Measurements from ENCODE around the gene SEC61G. TPM values are rescaled to one million over a fixed set of nuclear protein-coding genes. Genes with fewer than 3 reads are reported as not detected.

The SEC61G gene
- total and polyA plus RNA-seq, 10 of the 15 experiments (the other 5 are each of a cell fraction or from before 2014, with no cell fraction given): 163 to 809 (median 346) TPM

DNA sequence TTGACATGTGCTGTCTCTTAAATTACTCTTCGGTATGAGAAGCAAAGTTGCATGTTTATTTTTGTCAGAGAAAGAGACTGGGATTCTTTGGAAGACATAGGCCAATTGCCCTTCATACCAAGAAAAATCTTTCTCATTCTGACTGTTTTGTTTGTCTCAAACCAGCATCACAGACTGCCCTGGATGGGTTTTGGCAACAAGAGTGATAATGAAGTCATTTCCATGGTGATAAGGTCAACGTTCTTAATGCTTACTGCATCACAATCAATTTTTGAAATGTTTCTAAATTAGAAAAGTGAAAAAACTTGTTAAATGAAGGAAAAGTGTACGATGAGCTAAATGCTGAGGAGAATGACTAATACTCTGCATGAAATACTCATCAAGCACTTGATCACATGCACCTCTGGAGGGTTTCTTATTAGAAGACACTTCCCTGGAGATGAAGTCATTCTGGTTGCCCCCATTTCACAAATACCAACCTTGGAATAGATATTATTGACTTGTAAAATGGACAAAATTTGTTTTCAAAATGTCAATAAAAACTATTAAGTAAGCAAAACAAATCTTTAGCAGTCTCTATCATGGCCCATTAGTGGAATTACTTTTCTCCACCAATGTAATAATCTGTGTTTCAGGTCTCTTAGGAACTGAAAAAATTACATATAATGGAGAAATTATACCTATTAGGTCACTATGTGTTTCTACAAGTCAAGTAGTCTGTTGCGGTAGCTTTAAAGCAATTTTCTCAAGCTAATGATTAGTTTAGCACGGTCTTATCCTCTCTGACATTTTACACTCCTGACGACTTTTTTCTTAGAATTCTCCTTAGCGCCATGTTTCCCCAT lies 19.9 kb upstream of the SEC61G start:
- ChIA-PET POLR2A (no interaction called here), SMC1A (ENCODE audit: uncharacterized antibody, unreplicated experiment) (interaction anchor here (1.4 to 1.6 kb wide), 2 partner anchors 10 to 476 kb away, joined by 4 to 5 read pairs; no protein-coding TSS in a partner anchor), RAD21 (ENCODE audit: unreplicated experiment) (no interaction called here), CTCF (interaction anchor here (0.6 to 3.0 kb wide), 3 partner anchors 13 to 480 kb away, joined by 3 to 9 read pairs (median 4); no protein-coding TSS in a partner anchor)
- intact Hi-C loops (cut with micrococcal nuclease; ENCODE audit: unreplicated experiment) (no loop called here), in situ Hi-C loops (cut with MboI) (no loop called here)
- no peak for TF ChIP-seq CTCF (IDR thresholded peaks at IDR 0.05 in 2 of 3, conservative IDR thresholded peaks at IDR 0.05 in 1 of 3; ENCODE audit: control insufficient read depth in 2 of 3, extremely low read depth in 1 of 3, insufficient read depth in 1 of 3, low read depth in 3 of 3, low read length in 3 of 3)
- TF ChIP-seq ZNF274 (IDR thresholded peaks at IDR 0.05; ENCODE audit: insufficient read depth, insufficient read length): no peak
- TF ChIP-seq TCF7 (IDR thresholded peaks at IDR 0.05; ENCODE audit: borderline replicate concordance): no peak
- TF ChIP-seq DPF2 (IDR thresholded peaks at IDR 0.05): no peak
- TF ChIP-seq MLLT1 (IDR thresholded peaks at IDR 0.05): no peak
- no peak for TF ChIP-seq KDM1A (IDR thresholded peaks at IDR 0.05; ENCODE audit: borderline replicate concordance)
- no peak for TF ChIP-seq SIX5 (IDR thresholded peaks at IDR 0.05; ENCODE audit: low read depth, low read length, severe bottlenecking)
- TF ChIP-seq FOXK2 (IDR thresholded peaks at IDR 0.05): no peak
- TF ChIP-seq EED (IDR thresholded peaks at IDR 0.05; ENCODE audit: low read depth): no peak
- TF ChIP-seq PML (IDR thresholded peaks at IDR 0.05; ENCODE audit: low read length): no peak
- 48% methylated on average over 7 of the region's 7 CpGs for WGBS (ENCODE audit: insufficient coverage, insufficient replicate concordance, low lambda C conversion rate, missing lambda C conversion rate)
- Histone ChIP-seq H3K9ac (ENCODE audit: control insufficient read depth, insufficient read depth, low read length) (no peak overlapping the region), H3K4me3 (no peak overlapping the region), H3K27me3 (replicated peaks in 1 of 2; ENCODE audit: control insufficient read depth in 2 of 2, insufficient read depth in 2 of 2, low read length in 1 of 2) (no peaks in the 10 kb centered on the region), H3K4me2 (ENCODE audit: control insufficient read depth, insufficient read depth) (no peak overlapping the region), H3K4me1 (ENCODE audit: control insufficient read depth, insufficient read depth, low read length) (no peaks in the 10 kb centered on the region), H3K27ac (ENCODE audit: control insufficient read depth, insufficient read depth) (no peak overlapping the region), H3K36me3 (ENCODE audit: control insufficient read depth in 2 of 2, insufficient read depth in 2 of 2, low read length in 1 of 2) (no peaks in the 10 kb centered on the region), H3K9me3 (replicated peaks; ENCODE audit: control insufficient read depth, insufficient read depth, low read length) (no peaks in the 10 kb centered on the region; the same call in 2 of the 3 replicates), H4K20me1 (ENCODE audit: control insufficient read depth, insufficient read depth) (no peaks in the 10 kb centered on the region), H2AFZ (ENCODE audit: control insufficient read depth, low read depth, low read length) (no peak overlapping the region), H3K79me2 (ENCODE audit: control insufficient read depth, insufficient read depth, low read length) (no peaks in the 10 kb centered on the region)
- no TSS peak for BruUV-seq (replicated peaks)
- FAIRE-seq (no peak), DNase-seq (ENCODE audit: low read depth, low spot score) (no peak), ATAC-seq (no peak)
